Neural cell (in vitro differentiated cells): ENCODE measurements around the gene HOXC9. TPM values are rescaled to one million over a fixed set of nuclear protein-coding genes. Genes with fewer than 3 reads are reported as not detected.

Experiments used
- H2AFZ ChIP-seq: fragments of 200-600, 300-800 bp; sonication (generic), shearing (Covaris generic); 2 replicates; pipeline ENCODE4 v1.6.0; 2014; ENCODE audit warnings: low read depth, mild to moderate bottlenecking, antibody characterized with exemption, low read length, moderate library complexity
- H3F3A ChIP-seq: fragments of 200-600 bp; shearing (Covaris generic); 2 replicates; pipeline ENCODE4 v1.6.1; 2016; ENCODE audit warnings: mild to moderate bottlenecking, moderate library complexity, mixed read lengths, antibody characterized with exemption, low read length; ENCODE audit not compliant: insufficient read depth, poor library complexity, severe bottlenecking
- H3K27ac ChIP-seq: fragments of 200-600, 300-800 bp; sonication (generic), shearing (Covaris generic); 2 replicates; pipeline ENCODE4 v1.5.1; 2014; ENCODE audit warnings: mild to moderate bottlenecking, low read length, moderate library complexity
- H3K27me3 ChIP-seq: fragments of 300-800, 200-600 bp; sonication (generic), shearing (Covaris generic); 2 replicates; pipeline ENCODE4 v1.6.0; 2014; ENCODE audit warnings: mild to moderate bottlenecking, low read depth, low read length, moderate library complexity; ENCODE audit not compliant: insufficient read depth
- H3K36me3 ChIP-seq: fragments of 300-800, 200-600 bp; sonication (generic), shearing (Covaris generic); 2 replicates; pipeline ENCODE4 v1.5.1; 2014; ENCODE audit warnings: mild to moderate bottlenecking, antibody characterized with exemption, low read length, moderate library complexity; ENCODE audit not compliant: insufficient read depth
- H3K4me2 ChIP-seq: fragments of 300-800, 200-600 bp; sonication (generic), shearing (Covaris generic); 2 replicates; pipeline ENCODE4 v1.6.0; 2014; ENCODE audit warnings: mild to moderate bottlenecking, low read length
- H3K4me3 ChIP-seq: fragments of 300-800, 200-600 bp; sonication (generic), shearing (Covaris generic); 2 replicates; pipeline ENCODE4 v1.5.1; 2014; ENCODE audit warnings: mild to moderate bottlenecking, low read length, moderate library complexity
- H3K79me2 ChIP-seq: fragments of 200-600 bp; shearing (Covaris generic); replicated peaks from 2 replicates; pipeline ENCODE4 v1.6.0; 2014; ENCODE audit warnings: mild to moderate bottlenecking, low read length, moderate library complexity; ENCODE audit not compliant: insufficient read depth
- H3K9ac ChIP-seq: fragments of 300-800, 200-600 bp; sonication (generic), shearing (Covaris generic); 2 replicates; pipeline ENCODE4 v1.6.1; 2016; ENCODE audit warnings: mild to moderate bottlenecking, low read length, mixed read lengths
- H3K9me2 ChIP-seq: fragments of 200-600 bp; shearing (Covaris generic); 2 replicates; pipeline ENCODE4 v1.6.1; 2016; ENCODE audit warnings: mild to moderate bottlenecking, low read length, mixed read lengths; ENCODE audit not compliant: insufficient read depth
- H3K9me3 ChIP-seq: fragments of 200-600, 300-800 bp; sonication (generic), shearing (Covaris generic); 2 replicates; pipeline ENCODE4 v1.6.1; 2016; ENCODE audit warnings: mild to moderate bottlenecking, mixed run types, low read length, moderate library complexity, mixed read lengths
- H4K20me1 ChIP-seq: fragments of 200-600 bp; shearing (Covaris generic); 2 replicates; pipeline ENCODE4 v1.6.1; 2016; ENCODE audit warnings: mild to moderate bottlenecking, mixed run types; ENCODE audit not compliant: insufficient read depth
- EP300 ChIP-seq: fragments of 450-650 bp; conservative IDR thresholded peaks from 2 replicates; pipeline ENCODE4 v1.6.1; 2014; ENCODE audit warnings: antibody characterized with exemption, mild to moderate bottlenecking, moderate library complexity; ENCODE audit not compliant: poor library complexity, severe bottlenecking
- EZH2 ChIP-seq: fragments of 200-600, 300-800 bp; shearing (Covaris generic), sonication (generic); IDR thresholded peaks from 2 replicates; pipeline ENCODE4 v1.6.1; 2014; ENCODE audit warnings: antibody characterized with exemption, low read length, borderline replicate concordance, mild to moderate bottlenecking; ENCODE audit not compliant: insufficient read depth, poor library complexity, severe bottlenecking
- MXI1 ChIP-seq: fragments of 450-650 bp; conservative IDR thresholded peaks from 2 replicates; pipeline ENCODE4 v1.6.1; 2014; ENCODE audit warnings: antibody characterized with exemption, mild to moderate bottlenecking; ENCODE audit not compliant: poor library complexity, severe bottlenecking
- POLR2AphosphoS5 ChIP-seq: IDR thresholded peaks from 2 replicates; pipeline ENCODE4 v1.6.1; 2012
- RAD21 ChIP-seq: fragments of 450-650 bp; conservative IDR thresholded peaks from 2 replicates; pipeline ENCODE4 v1.6.1; 2014; ENCODE audit warnings: antibody characterized with exemption, mild to moderate bottlenecking, moderate library complexity
- SMC3 ChIP-seq: fragments of 450-650 bp; conservative IDR thresholded peaks from 2 replicates; pipeline ENCODE4 v1.6.1; 2014; ENCODE audit warnings: antibody characterized with exemption, mild to moderate bottlenecking, moderate library complexity; ENCODE audit not compliant: poor library complexity
- TAF1 ChIP-seq: IDR thresholded peaks from 2 replicates; pipeline ENCODE4 v1.6.1; 2012; ENCODE audit warnings: low read depth
- polyA plus RNA-seq: library from polyadenylated mRNA; depleted of rRNA; stranded (reverse); fragments of >200 nt; gene quantifications from 2 replicates; pipeline ENCODE4 v1.2.3, GENCODE V29; 2014
- TF ChIP-seq, protein P1 (sequence below): IDR thresholded peaks from 2 replicates; pipeline ENCODE4 v1.6.1; 2012; ENCODE audit warnings: borderline replicate concordance
- TF ChIP-seq, protein P2 (sequence below): fragments of 450-650 bp; IDR thresholded peaks from 2 replicates; pipeline ENCODE4 v1.5.1; 2014; ENCODE audit warnings: antibody characterized with exemption, mild to moderate bottlenecking, moderate library complexity; ENCODE audit not compliant: poor library complexity, severe bottlenecking

HOXC9 gene
- polyA plus RNA-seq, 1 donor from 2014 or later = not detected

DNA sequence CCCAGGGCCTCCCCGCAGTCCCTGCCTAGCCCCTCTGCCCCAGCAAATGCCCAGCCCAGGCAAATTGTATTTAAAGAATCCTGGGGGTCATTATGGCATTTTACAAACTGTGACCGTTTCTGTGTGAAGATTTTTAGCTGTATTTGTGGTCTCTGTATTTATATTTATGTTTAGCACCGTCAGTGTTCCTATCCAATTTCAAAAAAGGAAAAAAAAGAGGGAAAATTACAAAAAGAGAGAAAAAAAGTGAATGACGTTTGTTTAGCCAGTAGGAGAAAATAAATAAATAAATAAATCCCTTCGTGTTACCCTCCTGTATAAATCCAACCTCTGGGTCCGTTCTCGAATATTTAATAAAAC is 30.5 kb downstream of the HOXC9 start:
- Histone ChIP-seq H3K9me2 (no peaks in the 10 kb centered on the region), H3K79me2 (no peaks in the 10 kb centered on the region), H3K27ac (no peak overlapping the region), H2AFZ (no peak overlapping the region), H3K4me3 (no peak overlapping the region), H3K27me3 (peaks cover 99% of the 10 kb centered on the region), H3F3A (no peaks in the 10 kb centered on the region), H3K4me2 (no peak overlapping the region), H3K9ac (no peak overlapping the region), H3K9me3 (no peaks in the 10 kb centered on the region), H4K20me1 (no peaks in the 10 kb centered on the region), H3K36me3 (no peaks in the 10 kb centered on the region)
- TF ChIP-seq SMC3 (no peak), MXI1 (no peak), EZH2 (no peak), EP300 (no peak), POLR2AphosphoS5 (no peak), TAF1 (no peak), RAD21 (no peak)
- TF ChIP-seq, protein P1, sequence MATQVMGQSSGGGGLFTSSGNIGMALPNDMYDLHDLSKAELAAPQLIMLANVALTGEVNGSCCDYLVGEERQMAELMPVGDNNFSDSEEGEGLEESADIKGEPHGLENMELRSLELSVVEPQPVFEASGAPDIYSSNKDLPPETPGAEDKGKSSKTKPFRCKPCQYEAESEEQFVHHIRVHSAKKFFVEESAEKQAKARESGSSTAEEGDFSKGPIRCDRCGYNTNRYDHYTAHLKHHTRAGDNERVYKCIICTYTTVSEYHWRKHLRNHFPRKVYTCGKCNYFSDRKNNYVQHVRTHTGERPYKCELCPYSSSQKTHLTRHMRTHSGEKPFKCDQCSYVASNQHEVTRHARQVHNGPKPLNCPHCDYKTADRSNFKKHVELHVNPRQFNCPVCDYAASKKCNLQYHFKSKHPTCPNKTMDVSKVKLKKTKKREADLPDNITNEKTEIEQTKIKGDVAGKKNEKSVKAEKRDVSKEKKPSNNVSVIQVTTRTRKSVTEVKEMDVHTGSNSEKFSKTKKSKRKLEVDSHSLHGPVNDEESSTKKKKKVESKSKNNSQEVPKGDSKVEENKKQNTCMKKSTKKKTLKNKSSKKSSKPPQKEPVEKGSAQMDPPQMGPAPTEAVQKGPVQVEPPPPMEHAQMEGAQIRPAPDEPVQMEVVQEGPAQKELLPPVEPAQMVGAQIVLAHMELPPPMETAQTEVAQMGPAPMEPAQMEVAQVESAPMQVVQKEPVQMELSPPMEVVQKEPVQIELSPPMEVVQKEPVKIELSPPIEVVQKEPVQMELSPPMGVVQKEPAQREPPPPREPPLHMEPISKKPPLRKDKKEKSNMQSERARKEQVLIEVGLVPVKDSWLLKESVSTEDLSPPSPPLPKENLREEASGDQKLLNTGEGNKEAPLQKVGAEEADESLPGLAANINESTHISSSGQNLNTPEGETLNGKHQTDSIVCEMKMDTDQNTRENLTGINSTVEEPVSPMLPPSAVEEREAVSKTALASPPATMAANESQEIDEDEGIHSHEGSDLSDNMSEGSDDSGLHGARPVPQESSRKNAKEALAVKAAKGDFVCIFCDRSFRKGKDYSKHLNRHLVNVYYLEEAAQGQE = no peak
- TF ChIP-seq, protein P2, sequence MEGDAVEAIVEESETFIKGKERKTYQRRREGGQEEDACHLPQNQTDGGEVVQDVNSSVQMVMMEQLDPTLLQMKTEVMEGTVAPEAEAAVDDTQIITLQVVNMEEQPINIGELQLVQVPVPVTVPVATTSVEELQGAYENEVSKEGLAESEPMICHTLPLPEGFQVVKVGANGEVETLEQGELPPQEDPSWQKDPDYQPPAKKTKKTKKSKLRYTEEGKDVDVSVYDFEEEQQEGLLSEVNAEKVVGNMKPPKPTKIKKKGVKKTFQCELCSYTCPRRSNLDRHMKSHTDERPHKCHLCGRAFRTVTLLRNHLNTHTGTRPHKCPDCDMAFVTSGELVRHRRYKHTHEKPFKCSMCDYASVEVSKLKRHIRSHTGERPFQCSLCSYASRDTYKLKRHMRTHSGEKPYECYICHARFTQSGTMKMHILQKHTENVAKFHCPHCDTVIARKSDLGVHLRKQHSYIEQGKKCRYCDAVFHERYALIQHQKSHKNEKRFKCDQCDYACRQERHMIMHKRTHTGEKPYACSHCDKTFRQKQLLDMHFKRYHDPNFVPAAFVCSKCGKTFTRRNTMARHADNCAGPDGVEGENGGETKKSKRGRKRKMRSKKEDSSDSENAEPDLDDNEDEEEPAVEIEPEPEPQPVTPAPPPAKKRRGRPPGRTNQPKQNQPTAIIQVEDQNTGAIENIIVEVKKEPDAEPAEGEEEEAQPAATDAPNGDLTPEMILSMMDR = no peak

DNA sequence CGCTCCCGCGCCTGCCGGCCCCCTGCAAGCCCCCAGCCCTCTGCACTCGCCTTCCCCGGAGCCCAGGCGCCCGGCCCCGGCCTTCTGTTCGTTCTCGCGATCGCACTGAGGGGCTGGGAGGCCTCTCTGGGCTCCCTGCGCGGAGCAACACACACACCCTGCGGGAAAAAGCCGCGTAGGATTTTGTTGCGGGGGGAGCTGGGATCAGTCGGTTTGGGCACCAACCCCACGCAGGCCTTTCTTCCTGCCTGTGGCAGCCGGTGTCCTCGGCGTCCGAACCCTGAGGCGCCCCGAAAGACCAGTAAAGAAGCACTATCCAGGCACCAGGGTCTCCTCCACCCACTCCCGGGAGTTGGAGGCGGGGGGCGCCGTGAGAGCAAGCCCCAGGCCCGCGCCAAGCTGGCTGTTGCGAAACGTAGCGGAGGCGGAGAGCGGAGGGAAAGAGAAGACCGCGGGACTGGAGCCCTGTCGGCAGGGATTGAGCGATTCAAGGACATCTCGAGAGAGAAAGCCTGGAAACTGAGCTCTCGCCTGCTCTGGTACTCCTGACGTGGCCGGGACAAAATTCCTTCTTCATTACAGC is 31.0 kb downstream of the HOXC9 start:
- Histone ChIP-seq H3F3A (no peaks in the 10 kb centered on the region), H3K9me2 (no peaks in the 10 kb centered on the region), H3K4me2 (no peak overlapping the region), H4K20me1 (no peaks in the 10 kb centered on the region), H3K27ac (no peak overlapping the region), H3K9me3 (no peaks in the 10 kb centered on the region), H2AFZ (no peak overlapping the region), H3K27me3 (peaks cover 99% of the 10 kb centered on the region), H3K79me2 (no peaks in the 10 kb centered on the region), H3K9ac (no peak overlapping the region), H3K36me3 (no peaks in the 10 kb centered on the region), H3K4me3 (no peak overlapping the region)
- TF ChIP-seq EZH2 = peak; percentile 95
- TF ChIP-seq, protein P2 = no peak
